Raji (cell line): ENCODE results near the gene CPA3.

Source experiments
- POLR2A ChIP-seq: IDR thresholded peaks from 2 replicates; pipeline ENCODE4 v1.6.1; 2011; ENCODE audit warnings: low read depth, low read length, control low read depth; ENCODE audit not compliant: insufficient read depth

Gene CPA3

GRCh38 chr3:148847351-148847750 lies 17.7 kb upstream of the CPA3 start:
- no peak for TF ChIP-seq POLR2A

DNA sequence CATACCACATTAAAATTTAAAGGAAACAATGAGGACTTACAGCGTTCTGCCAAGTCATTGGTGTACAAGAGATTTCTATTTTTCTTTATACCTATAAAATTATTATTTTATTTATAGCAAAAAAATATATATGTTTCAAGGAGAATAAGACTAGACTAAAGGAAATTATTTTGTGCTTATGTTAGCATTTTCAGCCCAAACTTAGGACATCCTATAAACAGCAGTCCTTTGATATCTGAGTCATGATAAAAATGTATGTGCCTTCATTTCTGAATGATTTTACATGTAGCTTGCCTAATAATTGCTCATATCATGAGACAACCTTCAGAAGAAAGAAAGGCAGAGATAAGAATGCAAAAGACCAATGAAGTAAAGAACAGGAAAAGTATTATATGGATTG lies 16.7 kb upstream of the CPA3 start:
- TF ChIP-seq POLR2A = no peak

- TF ChIP-seq POLR2A = no peak
Measured at GRCh38 chr3:148852271-148852992, 12.7 kb upstream of the CPA3 start.

DNA sequence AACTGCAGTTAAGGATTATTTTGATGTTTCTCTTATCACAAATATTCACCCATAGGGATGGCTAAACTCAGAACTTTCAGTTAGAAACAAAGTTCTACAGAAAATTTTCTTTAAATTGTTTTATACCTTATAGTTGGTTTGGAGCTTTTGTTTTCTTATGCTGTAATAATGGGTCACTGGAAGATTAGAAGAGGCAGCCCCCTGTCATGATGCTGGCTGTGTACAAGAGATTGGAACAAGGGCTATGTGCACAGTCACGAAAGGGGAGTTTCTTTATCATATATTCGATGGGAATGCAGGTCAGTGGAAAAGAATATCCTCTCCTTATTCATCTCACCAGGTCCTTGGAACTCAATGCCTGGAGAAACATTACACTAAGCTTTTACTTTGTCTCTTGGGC lies 12.0 kb upstream of the CPA3 start:
- no peak for TF ChIP-seq POLR2A

GRCh38 chr3:148854061-148854460 lies 11.0 kb upstream of the CPA3 start:
- no peak for TF ChIP-seq POLR2A

DNA sequence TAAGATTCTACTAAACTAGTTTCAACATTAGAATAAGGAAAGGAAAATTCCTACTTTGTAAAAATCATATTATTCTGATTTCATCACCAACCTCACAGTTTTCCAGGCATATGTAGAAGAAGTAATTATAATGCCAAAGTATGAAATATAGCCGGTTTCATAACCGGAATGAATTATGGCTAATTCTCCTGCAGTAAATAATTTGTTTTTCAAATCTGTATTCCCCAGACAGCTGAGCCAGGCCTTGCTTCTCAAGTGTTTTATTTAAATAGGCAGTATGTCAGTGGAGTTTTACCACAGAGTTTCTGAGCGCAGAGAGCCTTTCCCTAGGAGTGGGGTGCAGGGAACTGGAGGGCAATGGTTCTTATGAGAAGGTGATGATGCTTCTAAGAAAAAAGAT lies 8.7 kb upstream of the CPA3 start:
- no peak for TF ChIP-seq POLR2A

DNA sequence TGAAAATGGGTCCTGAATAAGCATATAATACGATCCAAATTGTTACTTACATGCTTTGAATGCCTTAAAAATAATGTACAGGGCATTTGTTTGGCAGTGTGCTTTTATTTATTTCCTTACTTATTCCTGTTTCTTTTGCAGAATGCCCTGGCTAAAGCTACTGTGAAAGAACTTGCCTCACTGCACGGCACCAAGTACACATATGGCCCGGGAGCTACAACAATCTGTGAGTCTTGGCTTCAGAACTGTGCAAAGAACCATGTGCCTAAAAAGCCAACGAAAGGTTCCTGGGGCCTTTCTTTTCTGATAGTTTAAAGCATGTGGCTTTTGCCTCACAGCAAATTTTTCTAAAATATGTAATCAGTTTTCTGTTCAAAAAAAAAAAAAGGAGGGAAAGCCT lies 7.8 kb upstream of the CPA3 start:
- TF ChIP-seq POLR2A = no peak

GRCh38 chr3:148861277-148861869 lies 3.7 kb upstream of the CPA3 start:
- TF ChIP-seq POLR2A = no peak

- no peak for TF ChIP-seq POLR2A
Measured at GRCh38 chr3:148863297-148863696, 1.8 kb upstream of the CPA3 start.

DNA sequence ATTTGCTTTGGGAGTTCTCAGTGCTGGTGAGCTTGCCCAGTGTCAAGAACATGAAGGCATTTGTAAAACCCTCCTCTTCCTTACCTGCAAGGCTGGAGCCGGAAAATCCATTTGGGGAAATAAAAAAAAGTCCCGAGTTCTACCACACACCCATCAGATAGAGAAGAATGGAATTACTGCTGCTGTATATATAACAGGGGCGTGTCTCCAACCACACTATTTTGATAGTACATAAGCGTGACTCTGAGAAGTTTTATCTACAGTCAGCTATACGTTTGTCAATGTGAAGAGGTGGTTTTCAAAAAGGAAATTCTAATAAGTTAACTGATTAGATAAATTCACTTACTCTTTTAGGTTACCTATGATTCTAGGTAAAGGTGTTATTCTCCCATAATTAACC lies 1.3 kb upstream of the CPA3 start:
- no peak for TF ChIP-seq POLR2A

GRCh38 chr3:148866261-148866660 lies 1.2 kb downstream of the CPA3 start:
- no peak for TF ChIP-seq POLR2A

DNA sequence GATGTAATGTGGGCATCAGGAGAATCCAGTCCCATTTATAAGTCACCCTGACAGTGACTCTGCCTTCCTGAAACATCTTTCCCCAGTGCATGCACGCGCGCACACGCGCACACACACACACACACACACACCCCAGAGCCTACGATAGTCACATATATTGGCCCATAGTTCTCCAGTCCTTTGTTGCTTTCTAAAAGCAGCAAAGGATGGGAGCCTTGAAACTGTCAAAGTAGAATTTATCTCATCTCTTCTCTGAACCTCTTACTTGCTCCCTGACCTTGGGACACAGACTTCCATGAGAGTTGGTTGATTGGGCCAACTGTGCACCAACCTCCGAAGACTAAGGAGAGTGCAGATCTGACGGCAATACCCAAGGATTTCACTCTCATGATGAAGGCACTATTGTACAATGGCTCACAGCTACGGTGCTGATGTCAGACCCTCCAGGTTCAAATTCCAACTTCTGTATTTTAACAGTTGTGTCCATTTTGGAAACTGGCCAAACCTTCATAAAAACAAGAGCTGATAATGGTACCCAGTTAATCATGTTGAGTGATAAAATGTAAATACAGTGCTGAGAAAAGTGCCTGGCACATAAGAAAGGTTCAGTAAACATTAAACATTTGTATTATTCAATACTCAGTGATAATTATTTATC lies 8.3 kb downstream of the CPA3 start:
- TF ChIP-seq POLR2A = no peak

GRCh38 chr3:148873977-148874376 lies 8.9 kb downstream of the CPA3 start:
- TF ChIP-seq POLR2A = no peak

- no peak for TF ChIP-seq POLR2A
Measured at GRCh38 chr3:148878095-148878494, 13.0 kb downstream of the CPA3 start.

DNA sequence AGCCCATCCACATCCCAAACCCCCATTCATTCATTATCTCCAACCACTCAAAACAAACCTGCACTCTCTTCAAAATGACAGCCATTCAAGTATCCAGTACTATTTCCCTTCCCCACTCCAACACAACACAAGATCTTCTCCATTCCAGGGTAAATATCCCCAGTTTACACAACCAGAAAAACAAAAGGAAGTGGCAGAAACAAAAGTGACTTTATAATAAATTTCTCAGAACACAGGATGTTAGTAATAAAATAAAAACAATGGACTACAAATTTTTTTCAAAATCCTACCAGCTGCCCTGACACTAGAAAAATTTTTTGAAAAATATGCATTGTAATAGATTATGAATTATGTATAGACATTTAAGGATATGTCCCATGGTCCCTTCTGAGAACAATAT lies 14.2 kb downstream of the CPA3 start:
- no peak for TF ChIP-seq POLR2A

DNA sequence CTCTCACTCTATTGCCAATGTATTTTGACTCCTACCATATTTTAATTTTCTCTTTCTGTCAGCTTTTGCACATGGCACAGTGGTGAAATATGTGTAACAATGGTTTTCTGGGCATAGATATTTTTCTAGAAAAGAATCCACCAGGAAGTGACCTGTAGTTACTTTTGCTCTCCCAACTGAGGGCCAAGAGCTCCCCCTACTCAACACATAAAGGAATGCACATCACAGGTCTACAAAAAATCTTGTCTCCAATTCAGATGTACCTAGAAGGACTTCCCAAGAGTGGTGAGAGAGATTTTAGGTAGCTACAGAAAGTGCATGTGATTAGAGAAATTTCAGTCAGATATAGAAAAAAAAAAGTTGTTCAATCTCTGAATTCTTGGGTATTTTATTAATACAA lies 15.6 kb downstream of the CPA3 start:
- no peak for TF ChIP-seq POLR2A
